HEK293T (cell line): ENCODE results near the gene RGL3.
"Not testable (repeated sequence)": the region's sequence is repeated elsewhere in the genome, so short reads cannot be mapped to it uniquely, and the experiment has no call there.

Experiments used
- CTCF ChIA-PET: fragments of 350-600 bp; formaldehyde crosslinking; extraction: SDS; loops from one replicate; lab custom pipeline; 2021; ENCODE audit warnings: antibody characterized with exemption, inconsistent platforms; lab: Yijun Ruan, JAX
- POLR2A ChIA-PET: fragments of 350-600 bp; formaldehyde crosslinking; extraction: SDS; loops from one replicate; lab custom pipeline; 2020; ENCODE audit warnings: antibody characterized with exemption, inconsistent platforms; lab: Yijun Ruan, JAX
- DNase-seq: peaks from one replicate; pipeline ENCODE4 v3.0.0; 2012; ENCODE audit warnings: mixed read lengths; ENCODE audit errors: extremely low spot score
- ARNT ChIP-seq: fragments of 450-650 bp; IDR thresholded peaks from 2 replicates; pipeline ENCODE4 v1.6.1; 2017; ENCODE audit warnings: mild to moderate bottlenecking
- BHLHE40 ChIP-seq: fragments of 450-650 bp; IDR thresholded peaks from 2 replicates; pipeline ENCODE4 v1.6.1; 2016; ENCODE audit warnings: mild to moderate bottlenecking, moderate library complexity, borderline replicate concordance
- CTBP1 ChIP-seq: fragments of 450-650 bp; IDR thresholded peaks from 2 replicates; pipeline ENCODE4 v1.6.1; 2016; ENCODE audit warnings: borderline replicate concordance
- ELF4 ChIP-seq: fragments of 450-650 bp; IDR thresholded peaks from 2 replicates; pipeline ENCODE4 v1.6.1; 2017; ENCODE audit warnings: antibody characterized with exemption
- FOXA1 ChIP-seq: fragments of 450-650 bp; IDR thresholded peaks from 2 replicates; pipeline ENCODE4 v1.6.1; 2016; ENCODE audit warnings: mild to moderate bottlenecking
- FOXK2 ChIP-seq: fragments of 450-650 bp; IDR thresholded peaks from 2 replicates; pipeline ENCODE4 v1.6.1; 2016; ENCODE audit warnings: mild to moderate bottlenecking
- FOXM1 ChIP-seq: fragments of 450-650 bp; IDR thresholded peaks from 2 replicates; pipeline ENCODE4 v1.6.1; 2017; ENCODE audit warnings: mild to moderate bottlenecking, borderline replicate concordance
- HDGF ChIP-seq: fragments of 450-650 bp; IDR thresholded peaks from 2 replicates; pipeline ENCODE4 v1.6.1; 2017; ENCODE audit warnings: antibody characterized with exemption, borderline replicate concordance
- L3MBTL2 ChIP-seq: fragments of 450-650 bp; conservative IDR thresholded peaks from 2 replicates; pipeline ENCODE4 v1.6.1; 2016; ENCODE audit warnings: mild to moderate bottlenecking
- LEF1 ChIP-seq: fragments of 450-650 bp; IDR thresholded peaks from 2 replicates; pipeline ENCODE4 v1.6.1; 2017; ENCODE audit warnings: mild to moderate bottlenecking, borderline replicate concordance
- NFRKB ChIP-seq: fragments of 450-650 bp; IDR thresholded peaks from 2 replicates; pipeline ENCODE4 v1.6.1; 2016; ENCODE audit warnings: mild to moderate bottlenecking, moderate library complexity
- SP1 ChIP-seq: fragments of 450-650 bp; IDR thresholded peaks from 2 replicates; pipeline ENCODE4 v1.6.1; 2017
- SUZ12 ChIP-seq: fragments of 450-650 bp; IDR thresholded peaks from 2 replicates; pipeline ENCODE4 v1.6.1; 2016; ENCODE audit warnings: mild to moderate bottlenecking
- TARDBP ChIP-seq: fragments of 450-650 bp; IDR thresholded peaks from 2 replicates; pipeline ENCODE4 v1.6.1; 2016
- ZNF384 ChIP-seq: fragments of 450-650 bp; IDR thresholded peaks from 2 replicates; pipeline ENCODE4 v1.6.1; 2016
- TF ChIP-seq, protein P1 (sequence below): fragments of 450-650 bp; IDR thresholded peaks from 2 replicates; pipeline ENCODE4 v1.6.1; 2016

The RGL3 gene

DNA sequence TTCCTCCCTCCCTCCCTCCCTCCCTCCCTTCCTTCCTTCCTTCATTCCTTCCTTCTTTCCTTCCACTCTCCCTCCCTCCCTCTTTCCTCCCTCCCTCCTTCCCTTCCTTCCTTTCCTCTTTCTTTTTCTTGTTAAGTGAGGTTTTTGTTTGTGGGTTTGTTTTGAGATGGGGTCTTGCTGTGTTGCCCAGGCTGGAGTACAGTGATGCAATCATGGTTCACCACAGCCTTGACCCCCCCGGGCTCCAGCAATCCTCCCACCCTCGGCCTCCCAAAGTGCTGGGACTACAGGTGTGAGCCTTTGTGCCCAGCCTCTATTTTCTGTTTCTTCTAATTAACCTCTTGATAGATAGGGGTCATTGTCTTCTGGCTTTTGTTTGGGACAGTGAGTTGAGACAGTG is 42.3 kb upstream of the RGL3 start:
- TF ChIP-seq FOXK2 (no peak), FOXM1 (no peak), SP1 (no peak), HDGF (no peak), SUZ12 (no peak)
- TF ChIP-seq, protein P1, sequence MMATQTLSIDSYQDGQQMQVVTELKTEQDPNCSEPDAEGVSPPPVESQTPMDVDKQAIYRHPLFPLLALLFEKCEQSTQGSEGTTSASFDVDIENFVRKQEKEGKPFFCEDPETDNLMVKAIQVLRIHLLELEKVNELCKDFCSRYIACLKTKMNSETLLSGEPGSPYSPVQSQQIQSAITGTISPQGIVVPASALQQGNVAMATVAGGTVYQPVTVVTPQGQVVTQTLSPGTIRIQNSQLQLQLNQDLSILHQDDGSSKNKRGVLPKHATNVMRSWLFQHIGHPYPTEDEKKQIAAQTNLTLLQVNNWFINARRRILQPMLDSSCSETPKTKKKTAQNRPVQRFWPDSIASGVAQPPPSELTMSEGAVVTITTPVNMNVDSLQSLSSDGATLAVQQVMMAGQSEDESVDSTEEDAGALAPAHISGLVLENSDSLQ, result no peak
- CTCF ChIA-PET, result no interaction called here

GRCh38 chr19:11460207-11460606 is 41.1 kb upstream of the RGL3 start:
- CTCF ChIA-PET, result no interaction called here
- POLR2A ChIA-PET, result no interaction called here
- TF ChIP-seq, protein P1, result no peak
- TF ChIP-seq ARNT (no peak), BHLHE40 (no peak), FOXK2 (no peak), FOXM1 (no peak), HDGF (no peak), SP1 (no peak), NFRKB (no peak), SUZ12 (no peak), ZNF384 (no peak), ELF4 (no peak), TARDBP (no peak), FOXA1 (no peak), CTBP1 (no peak), LEF1 (no peak), L3MBTL2 (no peak)
- no peak for DNase-seq

More for the DNA sequence above, 42.3 kb upstream of the RGL3 start:
- POLR2A ChIA-PET, result no interaction called here
- DNase-seq, result no peak

- CTCF ChIA-PET, result interaction anchor here (1.1 kb wide), 1 partner anchor 24 kb away, joined by 5 read pairs; no protein-coding TSS in a partner anchor
- DNase-seq, POLR2A ChIA-PET: not testable (repeated sequence)
Observed at GRCh38 chr19:11458912-11459311, 39.8 kb upstream of the RGL3 start.

DNA sequence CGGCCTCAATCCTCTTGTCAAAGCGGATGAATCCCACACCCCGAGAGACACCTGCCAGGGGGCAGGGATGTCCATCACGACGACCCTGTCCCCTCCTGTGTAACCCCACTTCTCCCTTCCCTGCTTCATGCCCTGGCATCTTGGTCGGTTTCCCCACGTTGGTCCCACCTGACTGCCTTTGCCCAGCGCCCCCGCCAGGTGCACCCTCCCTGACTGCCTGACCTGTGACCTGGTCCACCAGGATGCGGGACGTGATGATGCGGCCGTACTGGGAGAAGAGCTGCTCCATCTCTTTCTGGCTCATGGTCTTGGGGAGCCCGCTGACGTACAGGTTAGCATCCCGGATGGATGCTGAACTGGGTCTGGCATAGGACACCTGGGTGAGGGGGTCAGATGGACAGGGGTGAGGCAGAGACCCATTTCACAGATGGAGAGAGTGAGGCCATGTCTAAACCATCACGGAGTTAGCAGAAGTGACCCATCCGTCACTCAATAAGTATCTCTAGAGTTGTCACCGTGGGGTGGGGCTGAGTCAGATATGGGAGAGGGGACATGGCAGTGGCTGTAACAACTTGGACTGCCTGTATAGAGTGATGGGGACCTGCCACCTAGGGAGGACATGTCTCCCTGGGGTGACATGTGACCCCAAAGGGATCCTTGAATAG is 39.3 kb upstream of the RGL3 start:
- no peak for DNase-seq
- ChIA-PET CTCF (interaction anchor here (1.0 kb wide), 1 partner anchor 24 kb away, joined by 5 read pairs; no protein-coding TSS in a partner anchor), POLR2A (interaction anchor here (1.3 kb wide), 1 partner anchor 83 kb away, joined by 6 read pairs; the partner anchor contains the start of gene SWSAP1)
- TF ChIP-seq HDGF (no peak), FOXK2 (no peak), ZNF384 (no peak), ARNT (no peak), NFRKB (no peak)

DNA sequence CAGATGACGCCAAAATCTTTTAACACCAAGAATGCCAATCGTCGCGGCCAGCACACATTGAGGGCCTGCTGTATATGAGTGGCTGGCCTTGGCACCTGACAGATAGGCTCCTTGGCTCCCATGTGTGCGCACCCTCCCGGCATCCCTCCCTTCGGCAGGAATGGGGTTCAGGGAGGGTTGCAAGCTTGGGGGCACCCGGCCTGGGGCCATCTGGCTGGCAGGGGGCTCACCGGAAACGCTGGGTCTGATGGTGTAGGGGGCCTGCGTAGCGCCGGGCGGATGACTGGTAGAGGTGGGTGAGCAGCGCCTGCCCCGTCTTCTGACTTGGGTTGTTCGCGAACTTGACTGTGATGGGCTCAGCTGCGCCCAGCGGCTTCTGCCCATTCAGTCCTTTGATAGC is 38.7 kb upstream of the RGL3 start:
- CTCF ChIA-PET, result interaction anchor here (1.0 kb wide), 1 partner anchor 25 kb away, joined by 5 read pairs; no protein-coding TSS in a partner anchor
- POLR2A ChIA-PET, result interaction anchor here (1.3 kb wide), 1 partner anchor 83 kb away, joined by 6 read pairs; the partner anchor contains the start of gene SWSAP1
- no peak for DNase-seq
- TF ChIP-seq, protein P1, result no peak
- TF ChIP-seq FOXA1 (no peak), FOXK2 (no peak), TARDBP (no peak), SP1 (no peak), NFRKB (no peak), HDGF (no peak), ARNT (no peak), BHLHE40 (no peak), ZNF384 (no peak), FOXM1 (no peak), SUZ12 (no peak), CTBP1 (no peak), ELF4 (no peak), LEF1 (no peak), L3MBTL2 (no peak)

DNA sequence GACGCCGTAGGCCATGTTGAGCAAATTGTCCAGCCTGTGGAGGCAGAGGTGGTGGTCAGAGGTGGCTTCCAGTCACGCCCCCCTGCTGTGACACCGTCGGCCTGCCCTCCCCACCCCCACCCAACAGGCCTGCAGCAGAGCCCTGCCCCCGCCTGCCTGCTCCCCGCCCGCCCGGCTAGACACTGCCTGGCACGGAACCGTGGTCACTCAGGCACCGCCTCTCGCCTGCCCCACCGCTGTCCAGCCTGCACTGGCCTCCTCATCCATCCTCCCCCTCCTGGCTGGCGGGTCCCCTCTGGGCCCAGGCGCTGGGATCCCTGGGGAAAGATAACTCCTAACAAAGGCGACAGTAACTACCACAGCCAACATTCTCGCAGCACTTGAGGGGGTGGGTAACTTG is 38.0 kb upstream of the RGL3 start:
- ChIA-PET CTCF (interaction anchor here (1.0 kb wide), 1 partner anchor 25 kb away, joined by 5 read pairs; no protein-coding TSS in a partner anchor), POLR2A (interaction anchor here (1.3 kb wide), 1 partner anchor 82 kb away, joined by 6 read pairs; the partner anchor contains the start of gene SWSAP1)
- TF ChIP-seq TARDBP, result no peak
- TF ChIP-seq, protein P1, result no peak
- TF ChIP-seq ELF4, result no peak
- no peak for TF ChIP-seq BHLHE40
- TF ChIP-seq HDGF, result no peak
- no peak for TF ChIP-seq CTBP1
- no peak for TF ChIP-seq NFRKB
- DNase-seq, result no peak
